ENCODE results near the gene C1QTNF1. TPM values are rescaled to one million over a fixed set of nuclear protein-coding genes. Genes with fewer than 3 reads are reported as not detected.
A peak's percentile ranks its signal among the peaks of the same experiment; 100 is the strongest.

The C1QTNF1 gene
- total and polyA plus RNA-seq, 9 of the 15 experiments (the other 6 are each of a cell fraction or from before 2014, with no cell fraction given): 0.09 TPM; not detected in 8

DNA sequence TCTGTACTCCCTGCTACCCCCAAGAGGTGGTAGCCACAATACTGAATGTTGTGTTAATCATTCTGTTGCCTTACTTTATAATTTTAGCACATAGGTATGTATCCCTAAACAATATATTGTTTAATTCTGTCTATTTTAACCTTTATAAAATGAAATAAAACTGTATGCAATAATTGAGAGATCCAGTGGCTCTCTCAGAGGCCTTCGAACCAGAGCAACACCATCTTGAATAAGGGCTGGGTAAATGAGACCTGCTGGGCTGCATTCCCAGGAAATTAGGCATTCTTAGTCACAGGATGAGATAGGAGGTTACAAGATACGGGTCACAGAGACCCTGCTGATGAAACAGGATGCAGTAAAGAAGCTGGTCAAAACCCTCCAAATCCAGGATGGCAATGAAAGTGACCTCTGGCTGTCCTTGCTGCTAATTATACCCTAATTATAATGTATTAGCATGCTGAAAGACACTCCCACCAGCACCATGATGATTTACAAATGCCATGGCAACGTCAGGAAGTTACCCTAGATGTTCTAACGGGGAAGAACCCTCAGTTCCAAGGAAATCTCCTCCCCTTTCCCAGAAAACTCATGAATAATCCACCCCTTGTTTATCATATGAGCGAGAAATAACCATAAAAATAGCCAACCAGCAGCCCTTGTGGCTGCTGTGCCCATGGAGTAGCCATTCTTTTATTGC is 12.4 kb upstream of the C1QTNF1 start (continued):
- TF ChIP-seq KDM5B (IDR thresholded peaks at IDR 0.05; ENCODE audit: insufficient replicate concordance, low read depth, low read length): no peak
- no peak for TF ChIP-seq EGR1 (conservative IDR thresholded peaks at IDR 0.05)
- TF ChIP-seq ZNF253 (CRISPR knock-in tag; conservative IDR thresholded peaks at IDR 0.05): no peak
- TF ChIP-seq, protein P1, sequence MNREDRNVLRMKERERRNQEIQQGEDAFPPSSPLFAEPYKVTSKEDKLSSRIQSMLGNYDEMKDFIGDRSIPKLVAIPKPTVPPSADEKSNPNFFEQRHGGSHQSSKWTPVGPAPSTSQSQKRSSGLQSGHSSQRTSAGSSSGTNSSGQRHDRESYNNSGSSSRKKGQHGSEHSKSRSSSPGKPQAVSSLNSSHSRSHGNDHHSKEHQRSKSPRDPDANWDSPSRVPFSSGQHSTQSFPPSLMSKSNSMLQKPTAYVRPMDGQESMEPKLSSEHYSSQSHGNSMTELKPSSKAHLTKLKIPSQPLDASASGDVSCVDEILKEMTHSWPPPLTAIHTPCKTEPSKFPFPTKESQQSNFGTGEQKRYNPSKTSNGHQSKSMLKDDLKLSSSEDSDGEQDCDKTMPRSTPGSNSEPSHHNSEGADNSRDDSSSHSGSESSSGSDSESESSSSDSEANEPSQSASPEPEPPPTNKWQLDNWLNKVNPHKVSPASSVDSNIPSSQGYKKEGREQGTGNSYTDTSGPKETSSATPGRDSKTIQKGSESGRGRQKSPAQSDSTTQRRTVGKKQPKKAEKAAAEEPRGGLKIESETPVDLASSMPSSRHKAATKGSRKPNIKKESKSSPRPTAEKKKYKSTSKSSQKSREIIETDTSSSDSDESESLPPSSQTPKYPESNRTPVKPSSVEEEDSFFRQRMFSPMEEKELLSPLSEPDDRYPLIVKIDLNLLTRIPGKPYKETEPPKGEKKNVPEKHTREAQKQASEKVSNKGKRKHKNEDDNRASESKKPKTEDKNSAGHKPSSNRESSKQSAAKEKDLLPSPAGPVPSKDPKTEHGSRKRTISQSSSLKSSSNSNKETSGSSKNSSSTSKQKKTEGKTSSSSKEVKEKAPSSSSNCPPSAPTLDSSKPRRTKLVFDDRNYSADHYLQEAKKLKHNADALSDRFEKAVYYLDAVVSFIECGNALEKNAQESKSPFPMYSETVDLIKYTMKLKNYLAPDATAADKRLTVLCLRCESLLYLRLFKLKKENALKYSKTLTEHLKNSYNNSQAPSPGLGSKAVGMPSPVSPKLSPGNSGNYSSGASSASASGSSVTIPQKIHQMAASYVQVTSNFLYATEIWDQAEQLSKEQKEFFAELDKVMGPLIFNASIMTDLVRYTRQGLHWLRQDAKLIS (CRISPR knock-in tag; IDR thresholded peaks at IDR 0.05): no peak
- no peak for TF ChIP-seq SMARCA5 (IDR thresholded peaks at IDR 0.05)
- TF ChIP-seq GABPB2 (CRISPR knock-in tag; conservative IDR thresholded peaks at IDR 0.05): peak; percentile 86; the same call in 1 of the 2 replicates
- no peak for TF ChIP-seq TCF7 (IDR thresholded peaks at IDR 0.05; ENCODE audit: borderline replicate concordance)
- no peak for TF ChIP-seq NUFIP1 (IDR thresholded peaks at IDR 0.05; ENCODE audit: partially characterized antibody)
- no peak for TF ChIP-seq FUS (optimal IDR thresholded peaks at IDR 0.05; ENCODE audit: low read depth, low read length)
- peak; percentile 81; the same call in 1 of the 2 replicates for TF ChIP-seq MTF1 (CRISPR knock-in tag; IDR thresholded peaks at IDR 0.05; ENCODE audit: borderline replicate concordance)
- TF ChIP-seq ZFP36 (IDR thresholded peaks at IDR 0.05; ENCODE audit: low read depth, low read length, partially characterized antibody): peak; percentile 10
- no peak for TF ChIP-seq FOXJ3 (CRISPR knock-in tag; IDR thresholded peaks at IDR 0.05)
- no peak for TF ChIP-seq KLF16 (IDR thresholded peaks at IDR 0.05)
- TF ChIP-seq FOXM1 (IDR thresholded peaks at IDR 0.05; ENCODE audit: low read depth): no peak
- TF ChIP-seq FOXM1 (CRISPR knock-in tag; IDR thresholded peaks at IDR 0.05; ENCODE audit: low read depth): no peak
- TF ChIP-seq ATF1 (CRISPR knock-in tag; IDR thresholded peaks at IDR 0.05): no peak
- peak; percentile 45; the same call in 1 of the 2 replicates for TF ChIP-seq ATF1 (tag; IDR thresholded peaks at IDR 0.05)
- TF ChIP-seq, protein P2, sequence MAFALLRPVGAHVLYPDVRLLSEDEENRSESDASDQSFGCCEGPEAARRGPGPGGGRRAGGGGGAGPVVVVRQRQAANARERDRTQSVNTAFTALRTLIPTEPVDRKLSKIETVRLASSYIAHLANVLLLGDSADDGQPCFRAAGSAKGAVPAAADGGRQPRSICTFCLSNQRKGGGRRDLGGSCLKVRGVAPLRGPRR (CRISPR knock-in tag; IDR thresholded peaks at IDR 0.05): peak; percentile 75; the same call in 1 of the 2 replicates
- no peak for TF ChIP-seq NCOA4 (IDR thresholded peaks at IDR 0.05; ENCODE audit: partially characterized antibody)
- TF ChIP-seq ZZZ3 (IDR thresholded peaks at IDR 0.05): no peak
- TF ChIP-seq HSF4 (CRISPR knock-in tag; IDR thresholded peaks at IDR 0.05; ENCODE audit: borderline replicate concordance): peak; percentile 96; the same call in 1 of the 2 replicates
- no peak for TF ChIP-seq RFX7 (CRISPR knock-in tag; IDR thresholded peaks at IDR 0.05)
- TF ChIP-seq TAF1 (IDR thresholded peaks at IDR 0.05; ENCODE audit: control insufficient read depth, extremely low read depth, insufficient read depth, low read length, severe bottlenecking): no peak
- no peak for TF ChIP-seq HNRNPUL1 (IDR thresholded peaks at IDR 0.05; ENCODE audit: low read length)
- no peak for TF ChIP-seq SMARCB1 (IDR thresholded peaks at IDR 0.05; ENCODE audit: insufficient read length, low read depth)
- TF ChIP-seq, protein P3, sequence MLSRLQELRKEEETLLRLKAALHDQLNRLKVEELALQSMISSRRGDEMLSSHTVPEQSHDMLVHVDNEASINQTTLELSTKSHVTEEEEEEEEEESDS (CRISPR knock-in tag; IDR thresholded peaks at IDR 0.05): peak; percentile 51; the same call in 1 of the 2 replicates
- TF ChIP-seq ZNF174 (CRISPR knock-in tag; IDR thresholded peaks at IDR 0.05): 0 out of 2 replicates have a peak, but pooled peaks have one; percentile 61
- no peak for TF ChIP-seq ZFX (CRISPR knock-in tag; IDR thresholded peaks at IDR 0.05)

All from K562 (cell line).